ENCODE measurements around the gene CDH8. TPM values are rescaled to one million over a fixed set of nuclear protein-coding genes. Genes with fewer than 3 reads are reported as not detected.

The CDH8 gene
- total RNA-seq, 1 experiment from 2014 or later = not detected

GRCh38 chr16:61817583-61818278 is 218.5 kb downstream of the CDH8 start:
- no peaks in the 10 kb centered on the region for H4K20me1 ChIP-seq (ENCODE audit: insufficient read depth)
- POLR2A ChIA-PET (ENCODE audit: unreplicated experiment) = no interaction called here
- no peaks in the 10 kb centered on the region for H3K36me3 ChIP-seq (ENCODE audit: low read depth)
- no peaks in the 10 kb centered on the region for H3K27me3 ChIP-seq (ENCODE audit: insufficient read depth, low read depth)
- no TSS peak for BruUV-seq (replicated peaks)
- no peak for DNase-seq
- CTCF ChIA-PET = no interaction called here
- H3K9me3 ChIP-seq (ENCODE audit: insufficient read depth, low read depth) = no peaks in the 10 kb centered on the region
- TF ChIP-seq EZH2 (IDR thresholded peaks at IDR 0.05; ENCODE audit: low read depth) = no peak
- TF ChIP-seq CTCF (conservative IDR thresholded peaks at IDR 0.05) = no peak
- H2AFZ ChIP-seq = no peak overlapping the region
- no peak overlapping the region for H3K4me2 ChIP-seq
- intact Hi-C loops (cut with micrococcal nuclease; ENCODE audit: unreplicated experiment) = no loop called here
- H3K4me3 ChIP-seq = no peak overlapping the region
- no peaks in the 10 kb centered on the region for H3K4me1 ChIP-seq (replicated peaks; ENCODE audit: insufficient read depth)
- H3F3A ChIP-seq (ENCODE audit: insufficient read depth, low read depth) = no peaks in the 10 kb centered on the region
- no peaks in the 10 kb centered on the region for H3K79me2 ChIP-seq (ENCODE audit: low read depth)
- no peaks in the 10 kb centered on the region for H3K9me2 ChIP-seq (ENCODE audit: insufficient read depth)
- H3K27ac ChIP-seq = no peak overlapping the region

GRCh38 chr16:61814726-61815347 is 221.4 kb downstream of the CDH8 start:
- no peaks in the 10 kb centered on the region for H3K4me1 ChIP-seq (replicated peaks; ENCODE audit: insufficient read depth)
- no TSS peak for BruUV-seq (replicated peaks)

GRCh38 chr16:61813339-61813738 is 222.9 kb downstream of the CDH8 start:
- intact Hi-C loops (cut with micrococcal nuclease; ENCODE audit: unreplicated experiment) = no loop called here
- no TSS peak for BruUV-seq (replicated peaks)
- no peaks in the 10 kb centered on the region for H3F3A ChIP-seq (ENCODE audit: insufficient read depth, low read depth)
- TF ChIP-seq CTCF (conservative IDR thresholded peaks at IDR 0.05) = no peak
- no peak for TF ChIP-seq EZH2 (IDR thresholded peaks at IDR 0.05; ENCODE audit: low read depth)
- no peaks in the 10 kb centered on the region for H4K20me1 ChIP-seq (ENCODE audit: insufficient read depth)
- no peaks in the 10 kb centered on the region for H3K27me3 ChIP-seq (ENCODE audit: insufficient read depth, low read depth)
- no peak overlapping the region for H2AFZ ChIP-seq
- CTCF ChIA-PET = no interaction called here
- no peaks in the 10 kb centered on the region for H3K79me2 ChIP-seq (ENCODE audit: low read depth)
- POLR2A ChIA-PET (ENCODE audit: unreplicated experiment) = no interaction called here
- no peaks in the 10 kb centered on the region for H3K36me3 ChIP-seq (ENCODE audit: low read depth)
- H3K27ac ChIP-seq = no peak overlapping the region
- no peaks in the 10 kb centered on the region for H3K4me1 ChIP-seq (replicated peaks; ENCODE audit: insufficient read depth)
- no peak overlapping the region for H3K4me2 ChIP-seq
- H3K9me2 ChIP-seq (ENCODE audit: insufficient read depth) = no peaks in the 10 kb centered on the region; the same call in 1 of the 2 replicates
- no peak for DNase-seq
- no peak overlapping the region for H3K4me3 ChIP-seq
- no peaks in the 10 kb centered on the region for H3K9me3 ChIP-seq (ENCODE audit: insufficient read depth, low read depth)

More at GRCh38 chr16:61814726-61815347, 221.4 kb downstream of the CDH8 start:
- no peak overlapping the region for H3K4me3 ChIP-seq
- no peak overlapping the region for H2AFZ ChIP-seq
- H3K9me3 ChIP-seq (ENCODE audit: insufficient read depth, low read depth) = no peaks in the 10 kb centered on the region
- H4K20me1 ChIP-seq (ENCODE audit: insufficient read depth) = no peaks in the 10 kb centered on the region
- ChIA-PET POLR2A (ENCODE audit: unreplicated experiment) (no interaction called here), CTCF (no interaction called here)
- H3K4me2 ChIP-seq = no peak overlapping the region
- H3K27me3 ChIP-seq (ENCODE audit: insufficient read depth, low read depth) = no peaks in the 10 kb centered on the region
- H3K9me2 ChIP-seq (ENCODE audit: insufficient read depth) = no peaks in the 10 kb centered on the region; the same call in 1 of the 2 replicates
- no peaks in the 10 kb centered on the region for H3K36me3 ChIP-seq (ENCODE audit: low read depth)
- no peaks in the 10 kb centered on the region for H3F3A ChIP-seq (ENCODE audit: insufficient read depth, low read depth)
- TF ChIP-seq CTCF (conservative IDR thresholded peaks at IDR 0.05) (no peak), EZH2 (IDR thresholded peaks at IDR 0.05; ENCODE audit: low read depth) (no peak)
- intact Hi-C loops (cut with micrococcal nuclease; ENCODE audit: unreplicated experiment) = no loop called here
- no peak overlapping the region for H3K27ac ChIP-seq
- H3K79me2 ChIP-seq (ENCODE audit: low read depth) = no peaks in the 10 kb centered on the region
- no peak for DNase-seq
